DOHH2 (cell line): ENCODE data around the gene BRMS1L.

Source experiments
- H3F3A ChIP-seq: fragments of 200-600 bp; sonication (generic), shearing (Covaris generic); 2 replicates; pipeline ENCODE4 v1.6.0; 2016; ENCODE audit warnings: antibody characterized with exemption, mild to moderate bottlenecking; ENCODE audit not compliant: control insufficient read depth, insufficient read depth
- H3K27ac ChIP-seq: fragments of 200-600 bp; sonication (generic); 2 replicates; pipeline ENCODE4 v1.5.1; 2014; ENCODE audit warnings: low read depth, mild to moderate bottlenecking, low read length, moderate library complexity
- H3K27me3 ChIP-seq: fragments of 200-600 bp; sonication (generic); 2 replicates; pipeline ENCODE4 v1.6.1; 2014; ENCODE audit warnings: mild to moderate bottlenecking, low read length, mixed read lengths; ENCODE audit not compliant: control insufficient read depth
- H3K36me3 ChIP-seq: fragments of 200-600 bp; sonication (generic); 2 replicates; pipeline ENCODE4 v1.6.1; 2014; ENCODE audit warnings: mild to moderate bottlenecking, low read length, moderate library complexity, mixed read lengths; ENCODE audit not compliant: control insufficient read depth
- H3K4me1 ChIP-seq: fragments of 200-600 bp; sonication (generic); 2 replicates; pipeline ENCODE4 v1.6.1; 2014; ENCODE audit warnings: mild to moderate bottlenecking, low read length, mixed read lengths; ENCODE audit not compliant: control insufficient read depth
- H3K4me2 ChIP-seq: fragments of 200-600 bp; sonication (generic); 2 replicates; pipeline ENCODE4 v1.6.0; 2014; ENCODE audit warnings: mild to moderate bottlenecking, low read length, moderate library complexity
- H3K4me3 ChIP-seq: fragments of 200-600 bp; sonication (generic); 2 replicates; pipeline ENCODE4 v1.5.1; 2014; ENCODE audit warnings: mild to moderate bottlenecking, low read length, mixed read lengths
- H3K79me2 ChIP-seq: fragments of 200-600 bp; sonication (generic); 2 replicates; pipeline ENCODE4 v1.6.1; 2014; ENCODE audit warnings: mild to moderate bottlenecking, low read length, mixed read lengths; ENCODE audit not compliant: control insufficient read depth
- H3K9me2 ChIP-seq: fragments of 200-600 bp; sonication (generic); replicated peaks from 2 replicates; pipeline ENCODE4 v1.6.1; 2014; ENCODE audit warnings: mild to moderate bottlenecking, low read length, mixed read lengths; ENCODE audit not compliant: control insufficient read depth
- H3K9me3 ChIP-seq: fragments of 200-600 bp; sonication (generic); 2 replicates; pipeline ENCODE4 v1.6.1; 2014; ENCODE audit warnings: antibody characterized with exemption, low read length, mixed read lengths; ENCODE audit not compliant: control insufficient read depth, insufficient read depth
- H4K20me1 ChIP-seq: fragments of 200-600 bp; sonication (generic); 2 replicates; pipeline ENCODE4 v1.6.0; 2014; ENCODE audit warnings: low read depth, mild to moderate bottlenecking, antibody characterized with exemption, low read length, moderate library complexity; ENCODE audit not compliant: control insufficient read depth, insufficient read depth
- CTCF ChIP-seq: fragments of 200-600 bp; sonication (generic); IDR thresholded peaks from one replicate; pipeline ENCODE4 v1.5.1; 2014; ENCODE audit warnings: antibody characterized with exemption, mild to moderate bottlenecking, low read depth, low read length; ENCODE audit not compliant: poor library complexity, severe bottlenecking
- EZH2phosphoT487 ChIP-seq: fragments of 200-600 bp; sonication (generic); IDR thresholded peaks from 2 replicates; pipeline ENCODE4 v1.6.1; 2017; ENCODE audit warnings: borderline replicate concordance, mild to moderate bottlenecking, antibody characterized with exemption, low read length, moderate library complexity, mixed read lengths

BRMS1L gene

GRCh38 chr14:35783699-35784098 lies 42.4 kb upstream of the BRMS1L start:
- H3F3A ChIP-seq = no peaks in the 10 kb centered on the region
- H3K79me2 ChIP-seq = peaks cover 25% of the 10 kb centered on the region

DNA sequence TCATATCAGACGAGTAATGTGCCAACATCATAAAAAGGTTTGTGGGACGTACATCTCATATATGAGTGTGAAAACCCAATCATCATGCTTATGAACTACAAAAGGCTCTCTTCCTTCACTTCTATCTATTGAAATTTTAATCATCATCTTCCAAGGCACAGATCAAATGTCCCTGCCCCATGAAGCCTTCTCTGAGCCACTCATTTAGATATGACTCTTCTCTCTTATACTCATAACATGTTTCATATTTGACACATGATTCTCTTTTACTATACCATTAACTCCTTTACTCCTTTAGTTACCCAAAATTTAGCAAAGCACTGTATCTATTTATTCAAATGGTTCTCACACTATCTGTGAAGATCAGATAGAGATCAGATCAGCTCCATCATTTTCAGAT lies 39.3 kb upstream of the BRMS1L start:
- Histone ChIP-seq H3K27ac (no peak overlapping the region), H3K27me3 (no peaks in the 10 kb centered on the region), H3K36me3 (no peaks in the 10 kb centered on the region), H4K20me1 (no peaks in the 10 kb centered on the region), H3F3A (no peaks in the 10 kb centered on the region), H3K9me3 (no peaks in the 10 kb centered on the region), H3K4me1 (no peaks in the 10 kb centered on the region), H3K4me2 (no peak overlapping the region), H3K9me2 (no peaks in the 10 kb centered on the region), H3K79me2 (peaks cover 9% of the 10 kb centered on the region), H3K4me3 (no peak overlapping the region)
- TF ChIP-seq EZH2phosphoT487 (no peak), CTCF (no peak)

More at GRCh38 chr14:35783699-35784098, 42.4 kb upstream of the BRMS1L start:
- no peaks in the 10 kb centered on the region for H3K9me3 ChIP-seq
- TF ChIP-seq EZH2phosphoT487 (no peak), CTCF (no peak)
- H3K9me2 ChIP-seq = no peaks in the 10 kb centered on the region
- no peak overlapping the region for H3K4me2 ChIP-seq
- no peaks in the 10 kb centered on the region for H3K4me1 ChIP-seq
- H3K4me3 ChIP-seq = no peak overlapping the region
- H3K27me3 ChIP-seq = no peaks in the 10 kb centered on the region
- H4K20me1 ChIP-seq = no peaks in the 10 kb centered on the region
- H3K36me3 ChIP-seq = no peaks in the 10 kb centered on the region
- H3K27ac ChIP-seq = no peak overlapping the region

DNA sequence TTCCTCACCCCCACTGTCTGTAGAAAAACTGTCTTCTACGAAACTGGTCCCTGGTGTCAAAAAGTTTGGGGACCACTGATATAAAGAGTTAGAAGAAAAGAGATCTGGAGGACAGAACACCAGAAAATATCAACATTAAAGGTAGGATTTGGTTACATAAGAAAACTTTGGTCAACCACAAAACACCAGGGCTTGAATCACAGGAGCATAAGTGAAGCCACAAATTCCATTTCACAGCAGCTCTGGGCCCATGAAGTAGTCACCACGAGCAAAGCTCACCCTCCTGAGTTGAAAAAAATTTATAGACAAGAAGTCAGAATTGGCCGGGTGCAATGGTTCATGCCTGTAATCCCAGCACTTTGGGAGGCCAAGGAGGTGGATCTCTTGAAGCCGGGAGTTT lies 36.5 kb upstream of the BRMS1L start:
- Histone ChIP-seq H3K4me3 (no peak overlapping the region), H4K20me1 (no peaks in the 10 kb centered on the region), H3K27me3 (no peaks in the 10 kb centered on the region), H3K4me2 (no peak overlapping the region), H3K9me2 (no peaks in the 10 kb centered on the region), H3K4me1 (no peaks in the 10 kb centered on the region), H3K27ac (no peak overlapping the region), H3K79me2 (0 out of 2 replicates have a peak, but pooled peaks cover 5% of the 10 kb centered on the region), H3F3A (no peaks in the 10 kb centered on the region), H3K9me3 (no peaks in the 10 kb centered on the region), H3K36me3 (no peaks in the 10 kb centered on the region)
- TF ChIP-seq EZH2phosphoT487 = no peak
- no peak for TF ChIP-seq CTCF
